GM19193 (cell line): Measurements from ENCODE around the gene CD3D.

Experiments
- POLR2A ChIP-seq: IDR thresholded peaks from 4 replicates; pipeline ENCODE4 v1.6.1; 2011; ENCODE audit not compliant: insufficient read depth, insufficient read length; ENCODE audit errors: extremely low read depth

The CD3D gene

GRCh38 chr11:118294053-118294452 is 48.5 kb downstream of the CD3D start:
- TF ChIP-seq POLR2A, result no peak

GRCh38 chr11:118291477-118292135 is 50.9 kb downstream of the CD3D start:
- TF ChIP-seq POLR2A, result no peak

- no peak for TF ChIP-seq POLR2A
These were observed 51.6 kb downstream of the CD3D start for GRCh38 chr11:118290923-118291322.

- no peak for TF ChIP-seq POLR2A
These were observed 53.1 kb downstream of the CD3D start for GRCh38 chr11:118289401-118289800.
